Amniotic stem cell (primary cell): Measurements from ENCODE around the gene OR12D3.
"Not testable (repeated sequence)": the region's sequence is repeated elsewhere in the genome, so short reads cannot be mapped to it uniquely, and the experiment has no call there.

Source experiments
- DNase-seq: peaks from one replicate; lab custom pipeline; 2025; lab: John Stamatoyannopoulos, UW

Gene OR12D3

GRCh38 chr6:29375191-29375590 lies at the start of gene OR12D3:
Gene OR12D3 (minus strand): TSS chr6:29375291. CDS start chr6:29375287, 4 bp downstream.
- no peak for DNase-seq

- no peak for DNase-seq
Measured at GRCh38 chr6:29424575-29424974, 49.5 kb upstream of the OR12D3 start.

- DNase-seq = no peak
Measured at GRCh38 chr6:29424168-29424567, 49.1 kb upstream of the OR12D3 start.

GRCh38 chr6:29419516-29419915 lies 44.4 kb upstream of the OR12D3 start:
- DNase-seq = no peak

- DNase-seq = no peak
Measured at GRCh38 chr6:29414588-29414987, 39.5 kb upstream of the OR12D3 start, which contains the start of gene OR12D1. Gene OR12D1 (plus strand): TSS chr6:29414928.

- no peak for DNase-seq
Measured at GRCh38 chr6:29403801-29404200, 28.7 kb upstream of the OR12D3 start.

- DNase-seq = no peak
Measured at GRCh38 chr6:29399525-29399924, 24.4 kb upstream of the OR12D3 start.

GRCh38 chr6:29395331-29395730 lies 20.2 kb upstream of the OR12D3 start, which contains the start of gene OR12D2:
Gene OR12D2 (plus strand): TSS chr6:29395631. CDS start chr6:29396700, 1,069 bp downstream.
- no peak for DNase-seq

- DNase-seq = no peak
Measured at GRCh38 chr6:29388533-29388932, 13.4 kb upstream of the OR12D3 start.

GRCh38 chr6:29376003-29376402 lies 912 bp upstream of the OR12D3 start:
- no peak for DNase-seq

- no peak for DNase-seq
Measured at GRCh38 chr6:29368765-29369164, 6.3 kb downstream of the OR12D3 start, which contains the start of gene OR5V1. Gene OR5V1 (minus strand): TSS chr6:29368865. CDS start chr6:29356195, 12,670 bp downstream.

GRCh38 chr6:29355603-29356002 lies 19.5 kb downstream of the OR12D3 start:
- DNase-seq = no peak

- DNase-seq = no peak
Measured at GRCh38 chr6:29354980-29355379, 20.1 kb downstream of the OR12D3 start.

- DNase-seq = not testable (repeated sequence)
Measured at GRCh38 chr6:29349348-29349747, 25.7 kb downstream of the OR12D3 start.

- DNase-seq = no peak
Measured at GRCh38 chr6:29345380-29345779, 29.7 kb downstream of the OR12D3 start.

GRCh38 chr6:29336269-29336668 lies 38.8 kb downstream of the OR12D3 start:
- no peak for DNase-seq

GRCh38 chr6:29332676-29333075 lies 42.4 kb downstream of the OR12D3 start:
- no peak for DNase-seq

GRCh38 chr6:29325777-29326176 lies 49.3 kb downstream of the OR12D3 start:
- DNase-seq = no peak
